Measurements from ENCODE around the gene ZNF763. TPM values are rescaled to one million over a fixed set of nuclear protein-coding genes. Genes with fewer than 3 reads are reported as not detected.

The ZNF763 gene
- total RNA-seq = 0.86 and 2.5 TPM in 2 replicates

DNA sequence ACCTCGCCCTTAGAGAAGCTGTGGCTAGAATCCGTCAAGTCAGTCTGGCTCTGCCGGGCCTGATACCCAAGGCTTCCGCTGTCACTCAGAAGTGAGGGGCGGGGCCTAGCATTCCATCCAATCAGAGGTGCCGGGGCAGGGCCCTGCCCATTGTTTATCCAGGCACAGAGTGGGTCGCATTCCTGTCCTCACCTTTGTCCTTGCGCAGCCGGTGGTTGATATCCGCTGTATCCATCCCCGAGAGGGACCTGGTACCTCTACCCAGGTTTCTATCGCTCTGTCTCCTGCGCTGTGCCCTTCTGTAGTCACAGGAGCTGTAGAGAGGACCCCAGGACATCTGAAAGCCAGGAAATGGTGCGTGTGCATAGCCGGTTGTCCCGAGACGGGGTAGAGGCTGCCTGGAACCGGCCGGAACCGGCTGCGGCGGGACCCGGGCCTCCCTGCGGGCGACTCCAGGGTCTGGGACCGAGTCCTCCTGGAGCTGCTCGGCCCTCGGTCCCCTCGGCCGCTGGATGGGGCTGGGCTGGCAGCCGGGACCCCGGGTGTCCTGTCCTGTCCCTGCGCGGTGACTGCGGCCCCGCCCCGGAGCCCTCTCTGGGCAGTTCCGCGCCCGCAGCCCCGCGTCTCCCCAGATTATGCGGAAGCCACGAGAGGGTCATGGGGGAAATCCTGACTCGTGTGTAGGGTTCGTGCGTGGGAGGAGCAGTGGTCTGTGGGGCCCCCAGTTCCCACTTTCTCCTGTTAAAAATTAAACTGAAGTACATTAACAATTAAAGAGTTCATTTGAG, at the start of gene ZNF763:
TSS of gene ZNF763 (plus strand) at position 183 of the 788 bp plus-strand sequence. CDS start at position 352, 169 bp downstream.

DNA sequence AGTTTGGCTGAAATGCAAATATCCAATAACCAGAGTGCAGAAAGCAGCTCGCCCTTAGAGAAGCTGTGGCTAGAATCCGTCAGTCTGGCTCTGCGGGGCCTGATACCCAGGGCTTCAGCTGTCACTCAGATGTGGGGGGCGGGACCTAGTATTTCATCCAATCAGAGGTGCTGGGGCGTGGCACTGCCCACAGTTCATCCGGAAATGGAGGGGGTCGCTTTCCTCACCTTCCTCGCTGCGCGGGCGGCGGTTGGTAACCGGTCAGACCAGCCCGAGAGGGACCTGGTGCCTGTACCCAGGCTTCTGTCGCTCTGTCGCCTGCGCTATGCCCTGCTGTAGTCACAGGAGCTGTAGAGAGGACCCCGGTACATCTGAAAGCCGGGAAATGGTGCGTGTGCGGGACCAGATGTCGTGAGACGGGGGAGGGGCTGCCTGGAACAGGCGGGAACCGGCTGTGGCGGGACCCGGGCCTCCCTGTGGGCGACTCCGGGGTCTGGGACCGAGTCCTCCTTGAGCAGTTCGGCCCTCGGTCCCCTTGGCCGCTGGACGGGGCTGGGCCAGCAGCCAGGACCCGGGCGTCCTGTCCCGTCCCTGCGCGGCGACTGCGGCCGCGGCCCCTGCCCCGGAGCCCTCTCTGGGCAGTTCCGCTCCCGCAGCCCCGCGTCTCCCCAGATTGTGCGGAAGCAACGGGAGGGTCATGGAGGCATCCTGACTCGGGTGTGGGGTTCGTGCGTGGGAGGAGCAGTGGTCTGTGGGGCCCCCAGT, 39.8 kb upstream of the ZNF763 start, which contains the start of gene ZNF700:
TSS of gene ZNF700 (plus strand) at position 222 of the 765 bp plus-strand sequence. CDS start at position 326, 104 bp downstream.

Other genes with a start within 250 kb of the ZNF763 start
- 2.8 and 5.2 TPM in 2 replicates for gene ZNF823, start 226.1 kb upstream of the ZNF763 start, total RNA-seq
- 12.8 and 13.4 TPM in 2 replicates for gene ZNF441, start 198.0 kb upstream of the ZNF763 start, total RNA-seq
- gene ZNF491, start 166.5 kb upstream of the ZNF763 start, total RNA-seq = 2.8 and 3.9 TPM in 2 replicates
- gene ZNF440, start 150.8 kb upstream of the ZNF763 start, total RNA-seq = 6.3 and 9.8 TPM in 2 replicates
- 5.0 and 6.9 TPM in 2 replicates for gene ZNF439, start 116.3 kb upstream of the ZNF763 start, total RNA-seq
- 2.9 and 4.1 TPM in 2 replicates for gene ZNF69, start 77.3 kb upstream of the ZNF763 start, total RNA-seq
- gene ZNF700, start 39.9 kb upstream of the ZNF763 start, total RNA-seq = 5.5 and 6.9 TPM in 2 replicates
- gene ZNF433, start 70.6 kb downstream of the ZNF763 start, total RNA-seq = 4.0 and 4.9 TPM in 2 replicates
- 0.09 and 0.16 TPM in 2 replicates for gene ZNF878, start 87.9 kb downstream of the ZNF763 start, total RNA-seq
- 6.6 and 6.8 TPM in 2 replicates for gene ZNF844, start 99.7 kb downstream of the ZNF763 start, total RNA-seq
- 3.8 and 4.4 TPM in 2 replicates for gene ZNF20, start 175.3 kb downstream of the ZNF763 start, total RNA-seq
- 6.7 and 8.8 TPM in 2 replicates for gene ZNF625, start 191.7 kb downstream of the ZNF763 start, total RNA-seq
- 5.5 and 6.3 TPM in 2 replicates for gene ZNF136, start 198.1 kb downstream of the ZNF763 start, total RNA-seq

Data from bronchial smooth muscle cell (primary cell).